ENCODE data around the gene MZF1. TPM values are rescaled to one million over a fixed set of nuclear protein-coding genes. Genes with fewer than 3 reads are reported as not detected.

MZF1 gene
- total and polyA plus RNA-seq, 9 of the 15 experiments (the other 6 are each of a cell fraction or from before 2014, with no cell fraction given) = 0.31 to 29.3 (median 11.5) TPM

DNA sequence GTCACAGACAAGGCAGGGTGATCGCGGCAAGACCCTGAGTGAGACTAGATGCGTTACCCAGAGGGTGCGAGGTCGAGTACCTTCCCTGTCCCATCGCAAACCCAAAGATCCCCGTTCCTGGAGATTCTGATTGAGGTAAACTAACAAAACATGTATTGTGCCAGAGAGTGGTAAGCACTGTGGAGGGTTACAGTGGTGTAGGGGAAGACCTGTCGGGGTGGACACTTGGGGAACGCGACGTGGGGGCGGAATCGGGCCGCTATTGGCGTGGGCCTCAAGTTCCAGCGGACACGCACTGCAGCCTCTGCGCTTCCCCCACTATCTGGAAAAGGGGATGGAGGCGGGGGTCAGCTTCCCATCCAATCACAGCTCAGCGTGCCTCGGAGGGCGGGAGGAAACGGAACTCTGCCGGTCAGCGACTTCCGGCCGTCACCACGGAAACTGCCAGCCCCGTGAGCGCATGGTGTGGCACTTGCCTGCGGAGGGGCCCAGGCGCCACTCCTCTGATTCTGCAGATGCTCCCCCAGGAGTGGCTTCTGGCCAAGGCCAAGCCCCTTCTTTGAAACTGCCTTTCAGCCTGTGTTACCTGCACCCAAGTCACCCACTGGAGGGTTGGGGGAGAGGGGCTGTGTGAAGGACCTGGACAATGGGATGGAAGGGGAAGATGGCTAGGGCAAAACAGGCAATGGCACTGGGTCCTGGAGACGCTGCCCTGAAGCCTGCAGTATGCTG lies 13.7 kb downstream of the MZF1 start (continued):
- TF ChIP-seq, protein P1, sequence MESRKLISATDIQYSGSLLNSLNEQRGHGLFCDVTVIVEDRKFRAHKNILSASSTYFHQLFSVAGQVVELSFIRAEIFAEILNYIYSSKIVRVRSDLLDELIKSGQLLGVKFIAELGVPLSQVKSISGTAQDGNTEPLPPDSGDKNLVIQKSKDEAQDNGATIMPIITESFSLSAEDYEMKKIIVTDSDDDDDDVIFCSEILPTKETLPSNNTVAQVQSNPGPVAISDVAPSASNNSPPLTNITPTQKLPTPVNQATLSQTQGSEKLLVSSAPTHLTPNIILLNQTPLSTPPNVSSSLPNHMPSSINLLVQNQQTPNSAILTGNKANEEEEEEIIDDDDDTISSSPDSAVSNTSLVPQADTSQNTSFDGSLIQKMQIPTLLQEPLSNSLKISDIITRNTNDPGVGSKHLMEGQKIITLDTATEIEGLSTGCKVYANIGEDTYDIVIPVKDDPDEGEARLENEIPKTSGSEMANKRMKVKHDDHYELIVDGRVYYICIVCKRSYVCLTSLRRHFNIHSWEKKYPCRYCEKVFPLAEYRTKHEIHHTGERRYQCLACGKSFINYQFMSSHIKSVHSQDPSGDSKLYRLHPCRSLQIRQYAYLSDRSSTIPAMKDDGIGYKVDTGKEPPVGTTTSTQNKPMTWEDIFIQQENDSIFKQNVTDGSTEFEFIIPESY (CRISPR knock-in tag; IDR thresholded peaks at IDR 0.05) = peak; percentile 66
- TF ChIP-seq ESRRA (IDR thresholded peaks at IDR 0.05; ENCODE audit: borderline replicate concordance, low read depth) (no peak; the same call in 1 of the 2 replicates), CHD1 (IDR thresholded peaks at IDR 0.05; ENCODE audit: low read length) (peak; percentile 97), EP400 (IDR thresholded peaks at IDR 0.05) (peak; percentile 95), DNMT1 (IDR thresholded peaks at IDR 0.05) (no peak), SAFB2 (IDR thresholded peaks at IDR 0.05; ENCODE audit: borderline replicate concordance, low read depth, low read length, severe bottlenecking) (no peak), RNF2 (IDR thresholded peaks at IDR 0.05) (peak; percentile 89), NR1H2 (CRISPR knock-in tag; IDR thresholded peaks at IDR 0.05) (no peak; the same call in 1 of the 2 replicates), STAG1 (CRISPR knock-in tag; IDR thresholded peaks at IDR 0.05; ENCODE audit: borderline replicate concordance) (no peak), RHOXF2B (CRISPR knock-in tag; conservative IDR thresholded peaks at IDR 0.05) (no peak), BDP1 (IDR thresholded peaks at IDR 0.05; ENCODE audit: insufficient read depth, insufficient read length) (no peak), CEBPG (CRISPR knock-in tag; IDR thresholded peaks at IDR 0.05) (no peak), CEBPG (tag; conservative IDR thresholded peaks at IDR 0.05 in 1 of 2, IDR thresholded peaks at IDR 0.05 in 1 of 2) (no peak), EHMT2 (IDR thresholded peaks at IDR 0.05) (no peak), RFX5 (IDR thresholded peaks at IDR 0.05; ENCODE audit: low read depth, low read length) (no peak), ZNF121 (CRISPR knock-in tag; conservative IDR thresholded peaks at IDR 0.05) (no peak; the same call in 1 of the 2 replicates), HMG20B (CRISPR knock-in tag; IDR thresholded peaks at IDR 0.05) (no peak), GATAD2B (IDR thresholded peaks at IDR 0.05; ENCODE audit: borderline replicate concordance) (no peak), MECOM (CRISPR knock-in tag; IDR thresholded peaks at IDR 0.05) (no peak), NCOA2 (IDR thresholded peaks at IDR 0.05; ENCODE audit: partially characterized antibody in 2 of 2) (no peak)
- TF ChIP-seq, protein P2, sequence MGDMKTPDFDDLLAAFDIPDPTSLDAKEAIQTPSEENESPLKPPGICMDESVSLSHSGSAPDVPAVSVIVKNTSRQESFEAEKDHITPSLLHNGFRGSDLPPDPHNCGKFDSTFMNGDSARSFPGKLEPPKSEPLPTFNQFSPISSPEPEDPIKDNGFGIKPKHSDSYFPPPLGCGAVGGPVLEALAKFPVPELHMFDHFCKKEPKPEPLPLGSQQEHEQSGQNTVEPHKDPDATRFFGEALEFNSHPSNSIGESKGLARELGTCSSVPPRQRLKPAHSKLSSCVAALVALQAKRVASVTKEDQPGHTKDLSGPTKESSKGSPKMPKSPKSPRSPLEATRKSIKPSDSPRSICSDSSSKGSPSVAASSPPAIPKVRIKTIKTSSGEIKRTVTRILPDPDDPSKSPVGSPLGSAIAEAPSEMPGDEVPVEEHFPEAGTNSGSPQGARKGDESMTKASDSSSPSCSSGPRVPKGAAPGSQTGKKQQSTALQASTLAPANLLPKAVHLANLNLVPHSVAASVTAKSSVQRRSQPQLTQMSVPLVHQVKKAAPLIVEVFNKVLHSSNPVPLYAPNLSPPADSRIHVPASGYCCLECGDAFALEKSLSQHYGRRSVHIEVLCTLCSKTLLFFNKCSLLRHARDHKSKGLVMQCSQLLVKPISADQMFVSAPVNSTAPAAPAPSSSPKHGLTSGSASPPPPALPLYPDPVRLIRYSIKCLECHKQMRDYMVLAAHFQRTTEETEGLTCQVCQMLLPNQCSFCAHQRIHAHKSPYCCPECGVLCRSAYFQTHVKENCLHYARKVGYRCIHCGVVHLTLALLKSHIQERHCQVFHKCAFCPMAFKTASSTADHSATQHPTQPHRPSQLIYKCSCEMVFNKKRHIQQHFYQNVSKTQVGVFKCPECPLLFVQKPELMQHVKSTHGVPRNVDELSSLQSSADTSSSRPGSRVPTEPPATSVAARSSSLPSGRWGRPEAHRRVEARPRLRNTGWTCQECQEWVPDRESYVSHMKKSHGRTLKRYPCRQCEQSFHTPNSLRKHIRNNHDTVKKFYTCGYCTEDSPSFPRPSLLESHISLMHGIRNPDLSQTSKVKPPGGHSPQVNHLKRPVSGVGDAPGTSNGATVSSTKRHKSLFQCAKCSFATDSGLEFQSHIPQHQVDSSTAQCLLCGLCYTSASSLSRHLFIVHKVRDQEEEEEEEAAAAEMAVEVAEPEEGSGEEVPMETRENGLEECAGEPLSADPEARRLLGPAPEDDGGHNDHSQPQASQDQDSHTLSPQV (IDR thresholded peaks at IDR 0.05) = peak; percentile 88
- TF ChIP-seq, protein P3, sequence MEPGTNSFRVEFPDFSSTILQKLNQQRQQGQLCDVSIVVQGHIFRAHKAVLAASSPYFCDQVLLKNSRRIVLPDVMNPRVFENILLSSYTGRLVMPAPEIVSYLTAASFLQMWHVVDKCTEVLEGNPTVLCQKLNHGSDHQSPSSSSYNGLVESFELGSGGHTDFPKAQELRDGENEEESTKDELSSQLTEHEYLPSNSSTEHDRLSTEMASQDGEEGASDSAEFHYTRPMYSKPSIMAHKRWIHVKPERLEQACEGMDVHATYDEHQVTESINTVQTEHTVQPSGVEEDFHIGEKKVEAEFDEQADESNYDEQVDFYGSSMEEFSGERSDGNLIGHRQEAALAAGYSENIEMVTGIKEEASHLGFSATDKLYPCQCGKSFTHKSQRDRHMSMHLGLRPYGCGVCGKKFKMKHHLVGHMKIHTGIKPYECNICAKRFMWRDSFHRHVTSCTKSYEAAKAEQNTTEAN (CRISPR knock-in tag; IDR thresholded peaks at IDR 0.05) = no peak

Data from K562 (cell line).